GM21619 (cell line): ENCODE data around the gene SUFU.
"Not testable (repeated sequence)": the region's sequence is repeated elsewhere in the genome, so short reads cannot be mapped to it uniquely, and the experiment has no call there.

ENCODE experiments used
- ATAC-seq: cut with Tn5 transposase; IDR thresholded peaks from one replicate; pipeline ENCODE4 v1.9.1; 2021; ENCODE audit not compliant: unreplicated experiment

The SUFU gene

GRCh38 chr10:102503264-102504178 is at the start of gene SUFU:
Gene SUFU (plus strand): TSS chr10:102503972. CDS start chr10:102504153, 181 bp downstream.
- peak; percentile 54 for ATAC-seq

- ATAC-seq, result not testable (repeated sequence)
Observed at GRCh38 chr10:102454662-102455487, 48.9 kb upstream of the SUFU start.

- ATAC-seq, result no peak
Observed at GRCh38 chr10:102455893-102456471, 47.8 kb upstream of the SUFU start.

GRCh38 chr10:102457591-102458150 is 46.1 kb upstream of the SUFU start:
- no peak for ATAC-seq

GRCh38 chr10:102458656-102459055 is 45.1 kb upstream of the SUFU start:
- ATAC-seq, result no peak

- ATAC-seq, result peak; percentile 31
Observed at GRCh38 chr10:102460836-102461186, 43.0 kb upstream of the SUFU start.

GRCh38 chr10:102461187-102462054 is 42.4 kb upstream of the SUFU start:
- ATAC-seq, result peak; percentile 89

- no peak for ATAC-seq
Observed at GRCh38 chr10:102462512-102463054, 41.2 kb upstream of the SUFU start.

- no peak for ATAC-seq
Observed at GRCh38 chr10:102463983-102464382, 39.8 kb upstream of the SUFU start.

GRCh38 chr10:102465466-102465865 is 38.3 kb upstream of the SUFU start:
- no peak for ATAC-seq

GRCh38 chr10:102467318-102467717 is 36.5 kb upstream of the SUFU start:
- no peak for ATAC-seq

GRCh38 chr10:102467971-102468438 is 35.8 kb upstream of the SUFU start:
- ATAC-seq, result no peak

- ATAC-seq, result no peak
Observed at GRCh38 chr10:102468683-102469082, 35.1 kb upstream of the SUFU start.

GRCh38 chr10:102470579-102471546 is 32.9 kb upstream of the SUFU start:
- no peak for ATAC-seq

- no peak for ATAC-seq
Observed at GRCh38 chr10:102473445-102474331, 30.1 kb upstream of the SUFU start.

GRCh38 chr10:102475451-102476040 is 28.2 kb upstream of the SUFU start:
- no peak for ATAC-seq

- no peak for ATAC-seq
Observed at GRCh38 chr10:102476466-102477141, 27.2 kb upstream of the SUFU start.
